LNCaP clone FGC (cell line): ENCODE measurements around the gene NOTCH1.

ENCODE experiments used
- DNase-seq: peaks from one replicate; pipeline ENCODE4 v3.0.0-alpha.2; 2011; ENCODE audit warnings: low read depth
- H3K4me3 ChIP-seq: 2 replicates; pipeline ENCODE4 v1.5.1; 2011; ENCODE audit warnings: mild to moderate bottlenecking, low read depth, low read length, control low read depth
- CTCF ChIP-seq: IDR thresholded peaks from 2 replicates; pipeline ENCODE4 v1.5.1; 2012; ENCODE audit warnings: mild to moderate bottlenecking; ENCODE audit not compliant: control insufficient read depth, insufficient read depth; ENCODE audit errors: extremely low read depth

The NOTCH1 gene

DNA sequence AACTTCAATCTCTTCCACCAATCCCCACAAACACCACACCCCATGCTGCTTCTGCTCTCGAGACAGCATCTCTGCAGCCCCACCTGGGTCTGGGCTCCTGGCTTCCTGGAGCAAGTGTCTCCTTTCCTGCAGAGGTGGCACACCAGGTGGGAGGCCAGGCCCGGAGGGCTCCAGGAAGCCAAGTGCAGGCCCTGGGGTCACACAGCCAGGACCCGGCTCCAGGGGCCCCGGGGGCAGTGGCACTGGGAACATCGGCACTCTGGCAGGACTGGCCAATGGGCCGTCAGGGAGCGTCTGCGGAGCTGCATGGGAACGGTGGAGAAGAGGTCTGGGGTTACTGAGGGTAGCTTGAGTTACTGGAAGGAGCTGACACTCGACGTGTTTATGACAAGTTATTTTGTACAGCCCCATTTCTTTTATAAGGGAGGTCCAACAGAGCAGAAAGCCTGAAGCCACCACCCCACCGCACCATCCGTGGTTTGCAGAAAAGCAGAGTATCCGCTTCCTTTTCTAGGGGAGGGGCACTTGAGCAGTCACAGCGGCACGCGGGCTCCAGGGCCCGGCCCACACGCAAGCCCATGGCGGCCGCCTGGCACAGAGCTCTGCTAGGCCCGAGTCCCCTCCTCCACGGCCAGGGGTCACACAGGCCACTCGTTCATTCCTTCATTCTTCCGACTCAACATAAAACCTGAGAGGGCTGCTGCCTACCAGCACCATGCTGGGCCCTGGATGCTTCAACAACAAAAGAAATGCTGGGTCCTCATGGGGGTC lies 91.6 kb downstream of the NOTCH1 start:
- no peak overlapping the region for H3K4me3 ChIP-seq
- DNase-seq: no peak
- no peak for TF ChIP-seq CTCF

DNA sequence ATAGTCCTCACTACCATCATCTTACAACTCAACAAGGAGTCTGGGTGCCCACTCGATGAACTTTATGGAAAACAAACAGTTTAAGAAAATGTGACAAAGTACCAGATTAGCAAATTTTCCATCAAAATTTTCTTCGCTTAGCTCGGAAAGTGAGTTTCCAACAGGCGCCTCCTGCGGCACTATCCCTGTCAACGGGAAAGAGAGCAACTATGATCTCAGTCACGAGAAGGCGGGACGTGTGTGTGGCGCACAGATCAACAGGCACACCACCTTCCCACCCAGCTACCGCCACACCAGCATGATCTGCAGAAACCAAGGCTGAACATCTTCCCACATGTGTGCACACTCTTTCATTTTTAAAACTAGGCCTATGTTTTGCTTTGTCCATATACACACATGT lies 92.5 kb downstream of the NOTCH1 start:
- no peak overlapping the region for H3K4me3 ChIP-seq
- no peak for DNase-seq
- no peak for TF ChIP-seq CTCF

DNA sequence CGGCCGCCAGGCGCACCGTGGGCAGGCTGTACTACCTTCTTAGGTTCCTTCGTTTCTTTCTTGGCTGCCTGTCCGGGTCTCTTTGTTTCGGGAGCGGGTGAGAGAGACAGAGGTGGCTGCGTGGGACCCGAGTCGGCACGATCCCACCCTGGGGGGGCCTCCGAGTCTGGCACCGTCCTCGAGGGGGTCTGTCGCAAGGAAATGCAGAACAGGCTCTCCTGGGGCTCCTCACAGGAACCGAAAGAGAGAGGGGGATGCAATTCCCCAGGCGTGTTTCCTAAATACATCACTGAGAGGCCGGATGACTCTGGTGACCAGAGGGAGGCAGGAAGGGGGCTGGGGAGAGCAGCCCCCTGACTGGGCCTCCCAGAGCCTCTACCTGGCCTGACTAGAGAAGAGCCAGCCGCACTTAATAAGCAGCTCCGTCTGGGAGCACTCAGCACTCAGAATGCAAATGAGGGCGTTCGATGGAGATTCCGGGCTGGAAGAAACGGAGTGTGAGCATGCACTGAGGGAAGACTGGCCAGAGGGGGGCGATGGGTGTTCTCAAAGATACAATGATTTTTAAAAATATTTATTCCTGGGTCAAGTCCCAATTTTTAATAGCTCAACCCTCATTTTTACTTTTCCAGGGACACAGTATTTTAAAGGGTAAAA lies 94.5 kb downstream of the NOTCH1 start:
- DNase-seq: no peak
- no peak for TF ChIP-seq CTCF
- H3K4me3 ChIP-seq: no peak overlapping the region

GRCh38 chr9:136448655-136449054 lies 97.2 kb downstream of the NOTCH1 start:
- H3K4me3 ChIP-seq: no peak overlapping the region
- no peak for DNase-seq
- TF ChIP-seq CTCF: no peak

DNA sequence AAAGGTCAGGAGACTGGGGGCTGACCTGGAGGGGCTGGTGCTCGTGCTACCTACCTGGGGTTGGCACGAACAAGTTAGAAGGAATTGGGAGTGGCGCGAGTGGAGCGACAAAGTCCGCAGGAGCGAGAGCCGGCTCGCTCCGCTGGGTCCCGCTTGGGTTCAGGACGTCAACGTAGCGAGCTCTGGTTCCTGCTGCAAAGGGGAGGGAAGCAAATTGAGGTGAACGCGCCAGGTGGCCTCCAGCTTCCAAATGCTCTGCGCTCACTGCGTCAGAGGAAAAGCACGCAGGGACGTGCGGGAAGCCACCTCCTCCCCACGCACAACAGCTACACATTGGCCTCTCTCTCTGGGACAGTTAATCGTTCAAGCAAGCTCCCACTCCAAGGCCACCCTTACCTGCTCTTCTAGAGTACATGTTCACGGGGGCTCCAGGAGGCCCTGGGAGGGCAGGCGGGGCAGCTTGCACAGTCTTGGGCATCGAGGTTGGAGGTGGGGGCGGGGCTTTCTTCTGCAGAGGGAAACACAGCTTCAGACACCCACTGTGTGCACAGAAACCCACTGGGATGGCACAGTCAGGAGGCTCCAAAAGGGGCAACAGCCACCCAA lies 98.6 kb downstream of the NOTCH1 start:
- H3K4me3 ChIP-seq: no peak overlapping the region
- no peak for DNase-seq
- no peak for TF ChIP-seq CTCF

DNA sequence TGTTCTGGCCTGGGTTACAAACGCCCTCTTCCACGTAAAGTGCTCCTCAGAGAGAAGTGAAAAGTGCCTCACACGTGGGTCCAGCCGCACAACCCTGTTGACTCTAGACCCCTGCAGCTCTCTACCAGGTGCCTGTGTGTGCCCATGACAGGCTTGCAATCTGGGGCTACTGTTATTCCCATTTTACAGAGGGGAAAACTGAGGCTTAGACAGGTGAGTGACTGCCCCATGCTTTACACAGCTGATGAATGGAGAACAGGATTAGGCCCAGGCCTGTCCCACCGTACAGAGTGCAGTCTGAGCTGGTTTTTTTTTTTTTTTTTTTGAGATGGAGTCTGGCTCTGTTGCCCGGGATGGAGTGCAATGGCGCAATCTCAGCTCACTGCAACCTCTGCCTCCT lies 100.0 kb downstream of the NOTCH1 start:
- TF ChIP-seq CTCF: no peak
- no peak for DNase-seq
- H3K4me3 ChIP-seq: no peak overlapping the region
